ENCODE data around the gene ANKAR. TPM values are rescaled to one million over a fixed set of nuclear protein-coding genes. Genes with fewer than 3 reads are reported as not detected.

Gene ANKAR
- total RNA-seq, 1 experiment from 2014 or later: 1.3 TPM

GRCh38 chr2:189660803-189661147, 13.7 kb upstream of the ANKAR start:
- ATAC-seq (no peak), DNase-seq (ENCODE audit: low spot score) (no peak)
- no peak overlapping the region for H3K4me3 Mint-ChIP-seq
- H3K27me3 Mint-ChIP-seq (ENCODE audit: low read depth): no peaks in the 10 kb centered on the region
- CTCF ChIA-PET: interaction anchor here (0.6 to 1.9 kb wide), 19 partner anchors 10 to 349 kb away, joined by 3 to 7 read pairs (median 4); partner anchors contain the start of gene OSGEPL1
- POLR2A ChIA-PET: interaction anchor here (0.6 to 1.0 kb wide), 2 partner anchors 38 to 123 kb away, joined by 3 to 4 read pairs; partner anchors contain the start of genes ORMDL1 and PMS1
- H3K27ac Mint-ChIP-seq: no peak overlapping the region
- no peaks in the 10 kb centered on the region for H3K9me3 Mint-ChIP-seq
- TF ChIP-seq ZBTB43 (CRISPR knock-in tag; IDR thresholded peaks at IDR 0.05) (no peak), PREB (CRISPR knock-in tag; IDR thresholded peaks at IDR 0.05; ENCODE audit: borderline replicate concordance) (no peak), TEAD1 (CRISPR knock-in tag; IDR thresholded peaks at IDR 0.05) (no peak), HMGXB4 (CRISPR knock-in tag; IDR thresholded peaks at IDR 0.05) (no peak), E2F1 (CRISPR knock-in tag; IDR thresholded peaks at IDR 0.05) (no peak), ATF6 (CRISPR knock-in tag; IDR thresholded peaks at IDR 0.05) (no peak), ZNF423 (CRISPR knock-in tag; IDR thresholded peaks at IDR 0.05) (no peak), PRDM15 (CRISPR knock-in tag; IDR thresholded peaks at IDR 0.05) (no peak), FOXK1 (CRISPR knock-in tag; IDR thresholded peaks at IDR 0.05) (no peak), MAX (CRISPR knock-in tag; IDR thresholded peaks at IDR 0.05) (no peak), ZNF121 (CRISPR knock-in tag; IDR thresholded peaks at IDR 0.05) (no peak), RELA (CRISPR knock-in tag; IDR thresholded peaks at IDR 0.05; ENCODE audit: borderline replicate concordance) (no peak), ERG (CRISPR knock-in tag; IDR thresholded peaks at IDR 0.05) (no peak), TEAD4 (CRISPR knock-in tag; IDR thresholded peaks at IDR 0.05) (no peak), E2F4 (CRISPR knock-in tag; IDR thresholded peaks at IDR 0.05; ENCODE audit: borderline replicate concordance, low read depth) (no peak), USF2 (CRISPR knock-in tag; IDR thresholded peaks at IDR 0.05) (no peak), NFATC4 (CRISPR knock-in tag; IDR thresholded peaks at IDR 0.05) (no peak), ATF2 (CRISPR knock-in tag; IDR thresholded peaks at IDR 0.05; ENCODE audit: borderline replicate concordance, low read depth) (no peak), NR1H2 (CRISPR knock-in tag; IDR thresholded peaks at IDR 0.05) (no peak), ZNF416 (CRISPR knock-in tag; IDR thresholded peaks at IDR 0.05) (no peak)
- peaks cover 5% of the 10 kb centered on the region; the same call in 1 of the 2 replicates for H3K4me1 Mint-ChIP-seq
- H3K36me3 Mint-ChIP-seq: no peaks in the 10 kb centered on the region; the same call in 1 of the 2 replicates

Measured in WTC11 (cell line).